C1 segment of cervical spinal cord (tissue), 14 donors: ENCODE measurements around the gene CDH4.

ENCODE experiments used
- DNase-seq, 14 donors: peaks; one replicate each; lab custom pipeline; 2025; lab: John Stamatoyannopoulos, UW

The CDH4 gene

DNA sequence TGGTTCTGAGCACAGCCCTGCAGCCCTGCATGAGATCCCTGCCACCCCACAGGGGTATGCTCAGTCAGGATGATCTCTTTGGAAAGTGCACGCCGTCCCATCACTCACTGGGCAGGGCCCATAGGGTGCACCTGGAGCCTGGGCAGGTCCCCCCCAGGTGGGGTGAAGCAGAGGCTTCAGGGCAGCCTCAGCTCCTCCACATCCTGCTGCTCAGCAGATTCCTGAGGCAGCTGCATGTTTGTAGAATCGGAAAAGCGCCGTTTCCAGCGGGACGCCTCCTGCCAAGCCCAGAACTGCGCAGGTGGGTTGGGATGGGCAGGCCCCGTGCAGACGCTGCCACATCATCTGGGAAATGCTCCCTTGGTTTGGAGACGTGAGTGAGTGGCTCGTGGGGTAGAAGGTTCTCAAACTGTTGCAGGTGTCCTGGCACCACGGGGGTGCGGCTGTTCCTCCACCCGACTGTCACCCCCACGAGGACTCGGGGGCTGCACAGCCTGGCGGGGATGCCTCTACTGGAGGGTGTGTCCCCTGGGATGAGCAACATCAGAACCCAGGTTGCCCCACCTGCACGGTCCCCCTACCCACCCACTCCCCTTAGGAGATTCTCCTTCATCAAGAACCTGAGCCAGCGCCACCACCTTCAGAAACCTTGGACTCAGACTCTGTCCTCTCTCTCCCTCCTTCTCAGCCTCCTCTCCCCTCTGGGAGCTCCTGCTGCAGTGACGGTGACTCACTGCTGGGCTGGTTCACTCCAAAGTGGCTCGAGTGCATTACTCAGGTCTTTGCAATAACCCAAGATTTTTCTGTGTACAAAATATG, 479.5 kb downstream of the CDH4 start:
- no peak for DNase-seq

DNA sequence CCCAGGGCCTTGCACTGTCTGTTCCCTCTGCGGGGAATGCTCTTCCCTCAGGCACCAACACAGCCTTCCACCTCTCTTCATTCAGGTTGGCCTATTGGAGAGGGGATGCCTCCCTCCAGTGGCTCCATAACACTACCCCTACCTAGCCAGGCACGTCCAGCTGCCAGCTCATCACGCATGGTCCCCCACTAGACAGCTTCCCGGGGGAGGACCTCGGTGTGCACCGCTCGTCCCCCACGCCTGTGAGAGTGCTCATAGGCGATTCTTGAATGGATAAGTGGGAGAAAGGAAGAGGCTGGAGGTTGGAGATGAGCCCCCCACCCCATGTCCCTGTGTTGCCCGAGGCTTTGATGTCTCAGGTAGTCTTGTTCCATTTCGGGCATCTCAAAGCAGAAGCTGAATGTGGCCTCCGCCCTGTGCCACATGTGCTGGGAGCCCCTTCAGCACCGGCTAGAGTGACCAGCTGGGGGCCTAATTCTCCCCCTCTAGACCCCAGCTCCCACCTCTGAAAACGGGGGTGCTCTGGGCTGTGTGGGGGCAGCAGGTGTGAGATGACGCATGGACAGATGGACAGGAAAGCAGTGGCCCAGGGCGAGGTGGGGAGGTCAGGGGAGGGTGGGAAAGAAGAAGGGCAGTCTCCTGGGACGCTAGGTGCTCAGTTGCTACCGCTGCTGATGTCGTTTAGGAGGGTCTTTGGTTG, 480.6 kb downstream of the CDH4 start:
- no peak for DNase-seq

DNA sequence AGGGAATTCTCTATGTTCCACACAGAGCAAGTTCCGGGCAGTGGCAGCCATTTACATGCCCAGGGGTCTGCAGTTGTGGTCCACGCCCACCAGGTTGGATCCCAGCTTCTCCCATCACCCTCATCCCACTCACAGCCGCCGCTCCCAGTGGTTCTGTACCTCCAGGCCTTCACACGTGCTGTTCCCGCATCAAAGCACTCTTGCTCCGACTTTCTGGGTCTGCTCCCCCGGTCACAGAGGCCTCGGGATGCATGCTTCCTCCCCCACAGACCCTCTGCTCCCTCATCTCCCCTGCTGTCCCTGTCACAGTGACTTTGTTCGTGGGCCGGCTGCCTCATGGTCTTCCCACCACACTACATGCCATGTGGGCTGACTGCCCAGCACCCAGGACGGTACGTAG, 481.2 kb downstream of the CDH4 start:
- DNase-seq, result no peak

DNA sequence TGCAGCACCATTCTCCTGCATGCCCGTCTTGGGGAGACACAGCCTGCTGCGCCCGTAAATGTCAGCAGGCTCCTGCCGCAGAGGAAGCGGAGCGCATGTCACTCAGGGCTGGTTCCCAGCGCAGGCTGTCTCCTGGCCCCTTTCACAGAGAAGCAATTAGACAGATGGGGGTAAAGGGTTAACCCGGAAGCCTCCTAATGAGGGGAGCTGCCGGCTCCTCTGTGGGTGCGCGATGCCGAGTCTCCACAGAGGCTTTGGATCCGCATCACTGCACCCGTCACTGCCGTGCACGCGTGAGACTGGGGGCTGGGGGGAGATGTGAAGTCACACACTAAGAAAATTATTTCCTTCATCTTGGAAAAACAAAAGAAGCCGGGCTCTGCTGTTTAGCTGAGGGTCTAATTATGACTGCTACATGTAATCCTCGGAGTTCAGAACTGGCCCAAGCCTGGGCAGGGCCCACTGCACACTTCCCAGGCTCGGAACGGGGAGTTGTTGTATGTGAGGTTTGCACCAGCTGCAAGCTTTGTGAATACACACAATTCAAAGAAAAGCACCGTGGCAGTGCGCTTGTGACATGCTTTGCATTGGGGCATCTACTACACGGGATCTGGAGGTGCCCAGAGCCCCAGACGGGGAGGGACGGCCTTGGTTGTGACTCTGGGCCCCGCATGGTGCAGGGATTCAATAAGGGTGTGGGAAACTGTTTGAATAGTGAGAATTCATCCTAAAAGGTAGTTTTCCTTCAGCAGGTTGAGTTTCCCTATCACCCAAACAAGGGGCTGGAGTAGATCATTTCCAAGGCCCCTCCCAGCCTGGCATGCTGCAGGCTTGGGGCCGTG, 482.1 kb downstream of the CDH4 start:
- no peak for DNase-seq

DNA sequence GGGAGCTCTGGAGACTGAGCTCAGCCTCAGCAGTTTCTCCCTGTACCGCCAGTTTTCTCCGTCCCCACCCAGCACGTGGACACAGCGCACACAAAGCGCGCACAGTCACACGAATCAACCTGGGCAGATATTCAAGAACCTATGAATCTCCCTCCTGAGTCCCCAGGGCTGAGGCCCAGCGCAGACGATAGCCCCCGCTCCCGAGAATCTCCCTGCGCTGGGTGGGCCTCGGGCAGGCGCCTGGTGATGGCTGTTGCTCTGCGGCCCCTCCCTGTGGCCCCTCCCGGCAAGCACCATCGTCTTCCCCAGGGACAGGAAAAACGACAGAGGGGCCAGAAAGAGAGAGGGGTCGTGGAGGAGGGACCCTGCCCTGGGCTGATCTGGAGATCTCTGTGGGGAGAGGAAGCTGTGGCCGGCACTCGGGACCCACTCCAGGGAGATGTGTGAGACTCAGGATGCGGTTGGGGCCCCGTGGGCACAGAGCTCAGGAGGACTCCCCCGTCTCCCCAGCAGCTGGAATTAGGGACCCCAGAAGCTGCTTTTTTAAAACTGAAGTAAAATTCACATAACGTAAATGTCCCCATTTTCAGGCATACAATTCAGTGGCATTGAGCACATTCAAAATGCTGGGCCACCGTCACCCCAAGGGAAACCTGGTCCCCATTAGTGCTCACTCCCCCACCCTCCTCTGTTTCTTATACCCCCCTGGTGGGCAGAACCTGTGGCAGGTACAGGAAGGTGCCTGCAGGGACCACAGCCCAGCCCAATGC, 482.9 kb downstream of the CDH4 start:
- DNase-seq, result no peak

DNA sequence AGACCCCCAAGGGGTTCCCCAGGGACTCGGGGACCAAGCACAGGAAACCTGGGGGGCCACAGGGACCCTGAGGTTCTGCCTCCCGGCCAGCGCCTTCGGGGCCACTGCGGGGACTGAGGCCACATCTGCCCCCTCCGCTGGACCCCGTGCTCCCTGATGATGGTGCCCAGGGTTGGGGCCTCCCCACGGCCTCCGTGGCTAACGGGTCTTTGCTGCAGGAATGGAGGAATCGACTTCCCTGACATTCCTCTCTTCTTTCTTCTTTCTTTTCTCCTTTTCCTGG, 483.4 kb downstream of the CDH4 start:
- DNase-seq, result no peak

DNA sequence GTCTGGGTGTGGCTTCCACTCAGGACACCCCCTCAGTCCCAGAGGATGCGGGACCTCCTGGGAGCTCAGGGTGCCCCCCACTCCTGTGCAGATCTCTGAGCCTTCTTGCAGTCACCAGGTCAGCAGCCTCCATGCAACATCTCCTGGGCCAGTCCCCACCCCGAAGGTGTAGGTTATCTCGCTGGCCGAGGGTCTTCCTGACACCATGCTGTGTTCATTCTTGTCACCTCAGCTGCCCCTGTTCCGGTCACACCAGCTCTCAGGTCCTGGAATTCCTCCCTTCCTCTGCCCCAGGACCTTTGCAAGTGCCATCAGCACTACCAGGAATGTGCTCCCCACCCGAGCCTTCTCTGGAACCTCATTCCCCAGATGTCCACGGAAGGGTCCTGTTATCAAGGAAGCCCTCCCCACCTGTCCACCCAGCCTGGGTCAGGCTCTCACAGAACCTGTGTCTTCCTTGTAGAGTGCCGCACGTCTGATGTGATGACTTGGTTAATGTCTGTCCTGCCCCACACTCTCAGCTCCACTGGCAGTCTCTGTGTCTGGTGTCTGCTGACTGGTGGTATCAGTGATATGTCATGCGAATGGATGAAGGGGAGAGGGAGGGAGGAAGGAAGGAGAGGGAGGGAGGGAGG, 484.1 kb downstream of the CDH4 start:
- DNase-seq, result no peak

DNA sequence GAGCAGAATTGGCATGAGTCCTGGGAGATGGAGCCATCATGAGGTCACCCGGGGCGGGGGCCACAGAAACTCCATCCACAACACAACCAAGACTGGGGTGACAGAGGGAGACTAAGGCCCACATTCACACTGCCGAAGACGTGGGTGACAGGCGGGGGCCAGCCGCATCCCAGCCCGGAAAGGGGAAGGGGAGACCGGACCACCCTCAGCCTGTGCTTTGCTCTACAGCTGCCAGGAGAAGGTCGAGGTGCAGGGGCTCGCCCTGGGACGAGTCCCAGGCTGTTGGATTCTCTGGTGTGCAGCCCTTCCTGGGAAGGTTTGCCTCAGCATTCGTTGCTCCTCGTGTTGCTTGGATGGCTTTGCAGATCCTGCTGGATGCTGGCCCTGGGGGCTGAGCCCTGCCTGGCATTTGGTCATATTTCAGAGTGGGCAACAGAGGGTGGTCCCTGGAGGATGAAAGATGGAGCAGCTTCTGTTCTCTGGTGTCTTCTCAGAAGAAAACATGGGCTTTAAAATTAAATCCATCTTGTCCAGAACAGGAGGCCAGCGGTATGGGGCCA, 484.8 kb downstream of the CDH4 start:
- no peak for DNase-seq

DNA sequence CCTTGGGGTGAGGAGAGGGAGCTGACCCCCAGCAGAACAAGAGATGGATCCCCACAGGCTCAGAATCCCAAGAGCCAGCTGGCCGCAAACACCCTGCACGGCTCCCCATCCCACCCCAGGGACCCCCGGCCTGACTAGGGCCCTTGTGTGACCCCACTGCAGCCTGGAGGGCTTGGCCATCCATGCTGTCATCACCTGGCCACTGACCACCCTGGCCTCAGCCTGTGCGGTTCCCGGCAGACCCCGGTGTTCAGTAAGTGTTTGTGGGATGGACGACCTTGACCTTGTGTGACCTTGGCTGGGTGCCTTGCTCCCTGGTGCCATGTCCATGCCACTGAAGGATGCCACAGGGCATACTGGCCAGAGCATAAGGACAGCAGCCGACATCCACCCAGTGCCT, 485.3 kb downstream of the CDH4 start:
- no peak for DNase-seq

DNA sequence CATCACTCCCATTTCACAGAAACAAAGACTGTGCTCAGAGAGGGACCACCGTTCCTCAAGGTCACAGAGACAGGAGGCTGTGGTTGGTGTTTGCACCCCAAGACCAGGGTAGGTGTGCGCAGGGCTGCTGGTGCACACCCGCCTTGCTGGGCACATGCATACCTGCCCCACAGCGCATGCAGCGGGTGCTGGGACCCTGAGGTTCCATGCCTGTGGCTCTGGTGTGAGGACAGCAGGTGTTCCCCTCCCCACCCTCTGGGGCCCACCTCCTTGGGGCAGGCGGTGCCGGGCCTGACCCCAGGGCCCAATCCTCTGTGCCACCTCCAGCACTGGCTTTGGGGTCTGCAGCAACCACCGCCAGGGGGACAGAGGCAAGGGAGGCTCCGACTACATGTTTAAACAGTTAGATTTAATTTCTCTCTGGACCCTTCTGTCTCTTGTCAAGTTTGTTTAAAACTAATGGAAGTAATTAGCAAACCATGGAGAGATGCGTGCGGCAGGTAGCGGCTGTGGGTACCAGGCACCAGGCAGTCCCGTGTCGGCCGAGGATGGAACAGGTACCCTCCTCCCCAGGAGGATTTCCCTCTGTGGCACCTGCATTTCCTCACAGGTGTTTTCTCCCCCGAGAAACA, 485.9 kb downstream of the CDH4 start:
- DNase-seq, result no peak

DNA sequence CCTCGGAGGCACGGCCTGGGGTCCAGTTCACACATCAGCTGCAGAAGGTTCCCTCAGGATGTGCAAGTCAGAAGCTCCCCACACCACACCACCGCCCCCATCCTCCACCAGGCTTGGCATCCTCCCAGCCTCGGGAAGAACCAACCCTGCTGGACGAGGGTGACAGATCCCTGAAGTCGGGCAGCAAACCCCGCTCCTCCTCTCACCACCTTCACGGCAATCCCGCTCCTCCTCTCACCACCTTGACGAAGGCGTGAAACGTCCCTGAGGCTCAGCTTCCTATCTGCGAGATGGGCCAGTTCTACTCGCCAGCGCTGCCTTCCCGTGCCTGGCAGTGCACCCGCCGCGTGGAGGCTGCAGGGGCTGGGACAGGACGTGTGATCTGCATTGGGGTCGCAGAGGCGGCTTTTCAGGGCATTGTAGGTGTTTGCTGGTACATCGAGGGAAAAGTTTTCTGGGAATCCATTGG, 486.6 kb downstream of the CDH4 start:
- no peak for DNase-seq

DNA sequence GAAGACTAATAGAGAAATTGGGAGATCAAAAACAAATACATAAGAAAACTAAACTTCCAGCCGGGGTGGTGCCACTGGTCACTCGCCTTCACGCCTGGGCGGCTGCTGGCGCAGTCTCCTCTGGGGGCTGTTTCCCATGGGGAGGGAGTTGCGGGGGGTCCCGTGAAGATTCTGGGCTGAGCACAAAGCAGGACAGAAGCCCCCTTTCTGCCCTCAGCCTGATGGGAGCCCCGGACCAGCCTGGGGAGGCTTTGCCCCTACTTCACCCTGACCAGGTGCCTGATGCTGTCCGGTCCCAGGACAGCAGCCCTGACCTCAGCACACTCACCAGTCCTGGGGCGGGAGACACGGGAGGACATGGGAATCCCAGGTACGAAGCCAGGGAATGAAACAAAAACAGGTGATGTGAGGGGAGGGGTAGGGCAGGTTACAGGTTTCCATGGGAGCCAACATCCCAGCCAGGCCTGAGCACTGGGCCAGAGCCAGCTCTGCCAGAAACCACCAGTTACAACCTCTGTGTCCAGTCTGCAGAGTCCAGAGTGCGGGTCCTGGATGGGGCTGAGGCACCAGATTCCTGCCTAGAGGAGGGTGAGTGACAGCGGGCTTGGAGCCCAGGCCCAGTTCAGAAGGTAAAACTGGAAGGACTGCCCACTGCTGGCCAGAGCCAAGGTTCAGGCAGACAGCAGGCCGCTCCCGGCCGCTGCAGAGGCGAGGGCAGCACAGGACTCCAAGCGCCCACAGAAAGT, 487.2 kb downstream of the CDH4 start:
- DNase-seq, result no peak

DNA sequence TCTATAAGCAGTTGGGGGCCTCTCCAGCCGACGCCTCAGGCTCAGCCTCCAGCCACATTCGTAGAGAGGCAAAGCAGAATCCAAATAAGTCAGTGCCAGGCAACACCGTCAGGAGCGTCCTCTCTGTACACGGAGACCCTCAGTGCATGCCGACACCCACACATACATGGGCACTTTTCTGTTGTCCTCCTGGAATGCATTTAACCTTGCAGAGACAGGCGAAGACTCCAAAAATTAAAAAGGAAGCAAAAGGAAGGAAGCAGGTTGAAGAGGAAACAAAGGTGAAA, 487.7 kb downstream of the CDH4 start:
- no peak for DNase-seq

DNA sequence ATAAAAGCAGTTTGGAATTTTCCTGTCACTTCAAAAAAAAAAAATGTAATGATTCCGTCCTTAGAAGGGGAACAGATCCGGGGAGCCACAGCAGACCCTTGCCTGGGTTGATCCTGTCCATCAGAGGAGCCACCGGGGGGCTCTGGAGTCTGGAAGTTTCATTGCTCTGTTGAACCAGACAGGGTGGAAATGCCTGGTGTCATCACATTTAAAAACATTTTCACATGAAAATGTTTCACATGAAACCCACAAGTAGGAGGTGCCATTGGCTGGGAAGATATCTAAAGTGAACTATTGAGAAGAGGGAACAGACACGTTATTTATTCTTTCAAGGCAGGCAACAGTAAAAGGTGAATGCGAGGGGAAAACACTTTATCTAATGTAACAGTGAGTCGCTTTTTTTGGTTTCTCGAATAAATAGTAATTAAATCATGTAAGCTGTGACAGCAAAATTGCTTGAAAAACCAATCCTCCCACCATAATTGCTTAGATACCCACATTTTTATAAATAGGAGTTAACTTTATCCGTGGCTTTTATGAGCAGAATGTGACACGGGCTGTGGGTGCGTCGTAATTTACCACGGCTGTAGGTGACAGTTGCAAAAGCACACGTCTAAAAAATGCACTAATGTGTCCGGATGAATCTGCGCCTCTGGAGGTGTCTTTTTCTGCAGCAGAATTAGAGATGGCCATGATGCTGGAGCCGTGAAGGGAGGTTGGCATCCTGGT, 490.2 kb downstream of the CDH4 start:
- DNase-seq, result peak in 2 of 14 donors; percentile 12 to 14

DNA sequence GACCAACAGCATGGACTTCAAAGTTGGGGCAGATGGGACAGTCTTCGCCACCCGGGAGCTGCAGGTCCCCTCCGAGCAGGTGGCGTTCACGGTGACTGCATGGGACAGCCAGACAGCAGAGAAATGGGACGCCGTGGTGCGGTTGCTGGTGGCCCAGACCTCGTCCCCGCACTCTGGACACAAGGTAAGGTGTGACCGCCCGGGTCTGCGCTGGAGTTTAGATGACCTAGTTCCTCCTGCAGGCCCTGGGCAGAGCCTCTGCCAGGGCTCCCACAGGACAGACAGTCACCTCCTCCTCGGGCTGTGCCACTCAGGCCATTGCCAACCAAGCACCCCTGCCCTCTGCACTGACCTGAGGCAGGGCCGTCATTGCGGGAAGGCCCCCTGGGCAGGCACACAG, 491.5 kb downstream of the CDH4 start:
- DNase-seq, result no peak

DNA sequence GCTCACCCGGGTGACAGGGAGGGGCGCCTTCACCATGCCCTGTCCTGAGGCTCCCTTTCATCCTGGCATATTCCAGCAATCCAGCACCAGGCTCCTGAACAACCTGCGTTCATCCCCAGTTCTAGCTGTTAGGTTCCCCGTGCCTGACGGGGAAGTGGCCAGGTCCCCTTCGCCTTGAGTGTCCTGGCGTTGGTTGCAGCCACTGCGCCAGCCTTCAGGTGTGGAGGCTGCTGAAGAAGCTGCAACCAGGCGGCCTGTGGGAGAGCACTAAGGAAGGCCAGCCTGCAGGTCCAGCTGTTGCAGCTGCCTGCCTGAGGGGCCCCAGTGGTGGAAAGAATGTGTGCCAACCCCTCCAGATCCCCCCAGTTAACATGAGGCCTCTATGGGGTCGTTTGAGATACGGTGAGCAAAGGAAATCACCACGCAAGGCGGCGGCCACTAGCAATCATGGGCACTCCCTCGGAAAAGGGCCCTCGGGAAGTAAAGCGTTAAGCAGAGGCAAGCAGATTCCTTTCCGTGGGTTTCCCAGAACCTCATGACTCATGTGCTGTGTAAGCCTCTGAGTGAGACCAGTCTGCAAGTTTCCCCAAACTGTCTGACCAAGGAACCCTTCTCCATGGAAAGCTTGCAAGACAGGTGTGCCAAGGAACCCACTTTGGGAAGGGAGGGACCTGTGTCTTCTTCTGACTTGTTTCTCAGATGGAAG, 492.8 kb downstream of the CDH4 start:
- DNase-seq, result no peak

DNA sequence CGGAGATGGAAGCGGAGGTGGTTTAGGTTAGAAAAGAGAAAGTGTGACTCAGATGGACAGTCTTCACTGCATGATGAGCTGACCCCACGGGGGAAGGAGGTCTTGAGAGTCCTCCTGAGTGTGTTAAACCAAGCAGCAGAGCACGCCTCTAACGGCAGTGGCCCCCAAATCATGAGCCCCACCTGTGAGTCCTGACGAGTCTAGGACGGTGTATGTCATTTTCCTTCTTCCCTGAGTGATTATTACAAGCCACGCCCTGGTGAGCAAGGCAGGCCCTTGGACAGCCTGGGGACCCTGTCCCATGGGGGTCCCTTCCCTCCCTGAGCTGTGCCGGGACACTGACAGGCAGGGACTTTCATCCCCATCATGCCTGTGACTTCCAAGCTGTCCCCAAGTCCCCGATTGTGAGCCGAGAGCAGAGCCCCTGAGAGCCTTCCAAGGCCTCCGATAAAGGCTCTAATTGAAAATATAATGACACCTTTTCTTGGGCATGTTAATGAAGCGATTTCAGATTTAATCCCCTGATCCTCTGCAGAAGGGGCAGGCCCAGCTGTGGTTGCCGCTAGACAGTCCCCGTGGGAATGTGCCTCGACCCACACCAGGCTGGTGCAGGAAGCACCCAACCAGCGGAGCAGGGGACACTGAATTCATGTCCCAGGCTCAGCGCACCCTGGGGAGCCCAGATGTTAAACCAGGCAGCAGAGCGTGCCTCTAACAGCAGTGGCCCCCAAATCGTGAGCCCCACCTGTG, 493.5 kb downstream of the CDH4 start:
- no peak for DNase-seq

DNA sequence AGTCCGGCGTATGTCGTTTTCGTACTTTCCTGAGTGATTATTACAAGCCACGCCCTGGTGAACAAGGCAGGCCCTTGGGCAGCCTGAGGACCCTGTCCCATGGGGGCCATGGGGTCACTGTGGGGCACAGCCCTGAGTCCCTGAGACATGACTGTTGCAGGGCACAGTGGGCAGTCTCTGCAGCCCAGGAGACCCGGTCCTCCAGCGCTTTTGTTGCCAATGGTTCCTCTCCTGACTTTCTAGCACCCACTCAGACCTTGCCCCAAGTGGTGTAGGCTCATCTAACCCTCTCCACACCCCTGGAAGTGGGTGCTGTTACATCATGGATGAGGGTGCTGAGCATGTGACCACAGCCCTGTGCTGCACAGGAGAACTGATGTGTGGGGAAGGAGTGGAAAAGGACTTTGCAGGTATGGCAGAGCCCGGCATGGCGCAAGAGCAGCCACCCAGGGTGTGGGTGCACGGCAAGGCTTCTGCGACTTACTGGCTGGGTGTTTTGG, 494.1 kb downstream of the CDH4 start:
- no peak for DNase-seq
